Mesodermal cell (in vitro differentiated cells): ENCODE results near the gene APEH.
A peak's percentile ranks its signal among the peaks of the same experiment; 100 is the strongest.

Experiments used
- H3K27ac ChIP-seq: 2 replicates; pipeline ENCODE4 v1.7.0; 2013; ENCODE audit warnings: mild to moderate bottlenecking, low read depth, low read length, moderate library complexity; ENCODE audit not compliant: severe bottlenecking
- H3K36me3 ChIP-seq: 2 replicates; pipeline ENCODE4 v1.7.1; 2013; ENCODE audit warnings: mild to moderate bottlenecking, low read length, moderate library complexity; ENCODE audit not compliant: control insufficient read depth, insufficient read depth
- H3K4me1 ChIP-seq: one replicate; pipeline ENCODE4 v1.7.1; 2013; ENCODE audit warnings: mild to moderate bottlenecking, low read length; ENCODE audit not compliant: insufficient read depth, control insufficient read depth, poor library complexity, severe bottlenecking
- H3K4me3 ChIP-seq: 2 replicates; pipeline ENCODE4 v1.7.0; 2013; ENCODE audit warnings: low read length, control low read depth, mild to moderate bottlenecking; ENCODE audit not compliant: insufficient read depth, poor library complexity, severe bottlenecking; ENCODE audit errors: extremely low read depth
- H3K9me3 ChIP-seq: 2 replicates; pipeline ENCODE4 v1.7.1; 2013; ENCODE audit warnings: mild to moderate bottlenecking, low read length, moderate library complexity; ENCODE audit not compliant: control insufficient read depth
- whole genome bisulfite sequencing, 2 experiments: methylation state at CpG; one replicate each; pipeline ENCODE4 v1.1.5; 2013; ENCODE audit warnings: missing lambda C conversion rate in 2 of 2; ENCODE audit not compliant: insufficient coverage in 2 of 2; 5-methylcytosine and 5-hydroxymethylcytosine counted together

APEH gene

DNA sequence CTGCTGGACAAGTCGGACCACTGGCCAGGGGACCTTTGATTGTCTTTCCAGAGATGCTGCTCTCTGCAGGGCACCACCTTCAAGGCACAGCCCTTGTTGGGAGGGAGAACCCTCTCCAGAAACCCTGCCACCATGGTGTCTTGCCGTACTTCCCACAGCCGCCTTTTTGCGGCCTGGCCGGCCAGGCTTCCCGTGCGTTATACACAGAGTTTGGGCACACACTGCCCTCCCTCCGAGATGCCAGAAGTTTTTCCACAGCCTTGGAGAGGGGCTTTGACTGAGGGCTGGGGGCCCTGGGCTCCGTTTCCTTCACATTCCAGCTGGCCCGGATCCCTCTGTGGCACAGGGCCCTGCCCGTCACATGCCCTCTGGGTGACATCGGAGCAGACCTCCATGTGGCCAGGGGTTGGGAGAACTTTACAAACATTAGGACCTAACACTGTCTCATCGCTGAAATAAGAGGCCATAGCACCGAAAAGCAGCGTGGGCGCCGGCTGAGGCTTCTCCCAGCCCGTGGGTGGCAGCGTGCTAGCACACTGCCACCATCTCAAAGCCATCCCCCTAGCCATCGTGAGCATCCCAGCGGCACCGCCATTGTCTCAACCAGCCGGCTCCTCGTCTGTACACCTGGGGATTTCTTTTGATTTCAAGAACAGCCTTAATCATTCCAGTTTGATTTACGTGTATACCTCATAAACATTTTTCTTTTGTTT, 6.3 kb upstream of the APEH start:
- 91 to 95% methylated on average over 19 to 20 of the region's 25 CpGs for WGBS, 2 experiments
- Histone ChIP-seq H3K27ac (no peak overlapping the region), H3K4me3 (no peak overlapping the region), H3K36me3 (no peaks in the 10 kb centered on the region), H3K9me3 (no peaks in the 10 kb centered on the region), H3K4me1 (peaks cover 20% of the 10 kb centered on the region)

DNA sequence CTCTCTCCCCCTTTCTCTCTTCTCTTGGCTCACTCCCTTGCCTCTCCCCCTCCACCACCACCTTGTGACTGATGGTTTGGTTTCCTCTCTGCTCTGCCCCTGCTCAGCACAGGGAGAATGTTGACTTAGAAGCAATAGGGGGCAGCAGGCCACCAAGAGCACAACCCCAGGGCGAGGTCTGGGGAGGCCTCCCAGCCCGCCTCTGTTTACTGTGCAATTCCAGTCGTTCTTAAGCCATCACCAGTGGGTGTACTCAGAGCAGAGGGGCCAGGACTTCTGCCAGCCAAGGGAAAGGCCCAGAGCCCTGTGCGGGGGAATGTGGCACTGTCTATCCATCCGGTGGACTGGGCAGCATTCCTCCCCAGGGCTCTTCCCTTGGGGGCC, 5.7 kb upstream of the APEH start:
- Histone ChIP-seq H3K27ac (no peak overlapping the region), H3K4me3 (no peak overlapping the region)
- WGBS, 2 experiments: 65 to 82% methylated on average over 5 of the region's 5 CpGs

DNA sequence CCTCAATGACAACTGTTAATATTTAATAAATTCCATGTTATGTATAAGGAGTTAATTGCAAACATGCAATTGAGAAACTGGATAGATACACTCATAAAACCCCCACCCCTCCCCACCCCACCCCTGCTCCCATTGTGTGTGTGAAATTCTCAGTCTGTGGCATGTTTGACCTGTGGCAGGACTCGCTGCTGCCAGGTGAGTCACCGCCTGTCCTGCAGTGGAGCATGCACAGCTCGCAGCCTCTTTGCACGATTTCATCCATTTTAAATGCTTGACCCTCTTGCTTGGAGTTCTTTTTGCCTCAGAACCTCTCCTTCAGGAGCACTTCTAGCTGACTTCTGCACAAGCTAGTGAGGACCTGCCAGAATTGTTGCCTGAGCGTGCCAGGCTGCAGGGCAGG, 5.3 kb upstream of the APEH start:
- WGBS, 2 experiments: 75 to 83% methylated on average over 4 of the region's 5 CpGs
- Histone ChIP-seq H3K4me3 (no peak overlapping the region), H3K4me1 (peaks cover 20% of the 10 kb centered on the region), H3K36me3 (no peaks in the 10 kb centered on the region), H3K9me3 (no peaks in the 10 kb centered on the region), H3K27ac (no peak overlapping the region)

More for the DNA sequence above, 5.7 kb upstream of the APEH start:
- H3K4me1 ChIP-seq: peaks cover 20% of the 10 kb centered on the region
- no peaks in the 10 kb centered on the region for H3K9me3 ChIP-seq
- H3K36me3 ChIP-seq: no peaks in the 10 kb centered on the region

DNA sequence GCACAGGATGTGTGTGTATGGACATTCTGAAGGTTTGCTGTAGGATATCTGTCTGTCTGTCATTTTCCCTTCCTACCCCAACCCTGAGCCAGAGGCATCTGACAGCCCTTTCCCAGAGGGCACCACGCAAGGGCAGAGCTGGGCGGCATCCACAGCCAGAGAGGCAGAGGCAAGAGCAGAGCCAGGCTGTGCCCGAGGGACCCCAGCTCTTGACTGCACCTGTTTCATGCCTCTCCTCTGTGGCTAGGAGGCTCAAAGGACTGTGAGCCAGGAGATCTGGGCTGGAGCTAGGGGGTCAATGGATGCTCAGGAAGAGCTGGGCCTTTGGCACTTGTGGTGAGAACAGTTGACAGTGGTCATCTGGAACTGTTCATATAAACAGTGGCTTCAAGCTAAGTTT, 4.8 kb upstream of the APEH start:
- Histone ChIP-seq H3K4me1 (peaks cover 20% of the 10 kb centered on the region), H3K4me3 (no peak overlapping the region), H3K36me3 (no peaks in the 10 kb centered on the region), H3K9me3 (no peaks in the 10 kb centered on the region), H3K27ac (no peak overlapping the region)
- 75 to 100% methylated on average over 2 to 3 of the region's 3 CpGs for WGBS, 2 experiments

DNA sequence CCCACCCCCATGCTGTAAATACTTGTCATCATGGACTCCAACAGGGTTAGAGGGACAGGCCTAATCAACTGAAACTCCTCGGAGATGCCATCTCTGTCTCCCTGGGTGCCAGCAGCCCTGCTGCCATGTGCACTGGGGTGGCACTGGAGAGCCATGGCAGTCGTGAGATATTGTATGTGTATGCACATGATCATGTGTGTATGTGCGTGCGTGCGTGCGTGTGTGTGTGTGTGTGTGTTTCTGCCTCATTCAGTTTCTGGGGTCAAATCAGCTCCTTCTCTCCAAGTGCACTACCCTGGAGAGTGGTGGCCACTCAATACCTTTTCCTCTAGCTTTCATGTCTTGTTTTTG, 3.2 kb upstream of the APEH start:
- peaks cover 7% of the 10 kb centered on the region for H3K36me3 ChIP-seq
- no peak overlapping the region for H3K4me3 ChIP-seq
- WGBS, 2 experiments: 88 to 100% methylated on average over 2 to 4 of the region's 6 CpGs
- no peak overlapping the region for H3K27ac ChIP-seq
- no peaks in the 10 kb centered on the region for H3K9me3 ChIP-seq
- H3K4me1 ChIP-seq: peaks cover 16% of the 10 kb centered on the region

DNA sequence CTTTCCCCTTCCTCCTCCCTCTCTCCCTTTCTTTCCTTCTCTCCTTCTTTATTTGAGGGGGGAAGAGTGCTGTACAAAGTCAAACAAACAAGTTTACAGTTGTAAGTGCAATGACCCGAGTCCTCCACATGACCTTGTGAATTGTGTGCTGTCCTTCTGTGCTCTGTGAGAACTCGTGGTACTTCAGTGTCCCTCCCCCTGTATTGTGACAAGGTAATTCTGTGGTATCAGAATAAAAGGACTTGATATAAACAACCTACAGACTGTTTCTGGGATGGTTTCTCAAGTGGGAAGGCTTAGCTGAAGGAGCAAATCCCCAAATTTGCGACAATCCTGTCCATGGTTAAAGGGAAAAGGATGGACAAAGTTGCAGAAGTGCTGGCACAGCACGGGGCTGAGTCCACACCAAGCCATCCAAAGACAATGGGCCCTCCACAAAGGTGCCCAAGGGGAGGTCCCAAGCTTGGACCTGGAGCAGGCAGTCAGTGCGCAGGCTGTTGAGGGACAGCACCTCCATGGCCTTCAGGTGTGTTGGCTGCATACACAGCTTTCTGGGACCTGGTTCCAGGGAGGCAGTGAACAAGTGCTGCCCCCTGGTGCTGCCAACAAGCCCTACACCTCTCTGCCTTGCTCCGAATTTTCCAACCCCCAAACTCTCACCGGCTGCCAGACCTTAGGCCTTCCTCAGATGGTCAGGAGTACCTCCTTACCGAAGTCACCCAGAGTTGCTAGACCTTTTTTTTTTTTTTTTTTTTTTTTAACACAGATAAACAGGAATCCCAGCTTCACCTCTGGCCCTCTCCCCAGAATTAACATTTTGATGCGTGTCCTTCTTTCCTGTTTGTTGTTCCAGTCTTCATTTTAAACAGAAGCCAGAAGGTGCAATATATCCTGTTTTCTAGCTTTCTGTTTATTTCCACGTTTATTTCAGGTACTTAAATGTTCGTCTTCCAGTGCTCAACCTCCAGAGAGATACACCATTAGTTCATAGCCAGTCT, 2.6 kb upstream of the APEH start:
- H3K36me3 ChIP-seq: peaks cover 14% of the 10 kb centered on the region
- 51 to 65% methylated on average over 7 to 9 of the region's 11 CpGs for WGBS, 2 experiments

DNA sequence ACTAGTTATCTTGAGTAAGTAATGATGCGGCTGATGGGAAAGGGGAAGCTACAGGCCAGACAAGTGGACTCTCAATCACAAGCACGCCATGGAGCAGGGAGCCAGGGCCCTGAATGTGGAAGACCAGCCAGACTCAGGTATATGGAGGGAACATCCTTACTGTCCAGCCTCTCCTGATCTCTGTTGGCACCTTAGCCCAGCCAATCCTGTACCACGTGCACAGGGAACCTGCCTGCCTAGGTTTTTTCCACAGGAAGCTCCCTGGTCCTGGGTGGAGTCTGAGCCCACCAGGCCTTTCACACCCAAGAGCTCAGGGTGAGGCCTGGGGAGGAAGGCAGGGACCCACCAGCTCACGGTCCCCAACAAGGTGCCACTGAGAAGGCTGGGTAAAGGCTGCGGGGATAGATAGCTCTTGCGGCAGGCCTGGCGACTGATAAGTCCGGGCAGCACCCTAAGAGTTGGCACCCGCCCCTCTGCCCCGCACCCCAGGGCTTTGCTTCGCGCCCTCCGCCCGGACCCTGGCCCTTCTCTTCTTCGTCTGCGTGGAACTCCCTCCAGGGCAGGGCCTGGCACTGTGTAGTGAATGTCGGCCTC, 933 bp upstream of the APEH start:
- WGBS, 2 experiments: 17 to 43% methylated on average over 8 to 16 of the region's 17 CpGs

More for the DNA sequence above, 2.6 kb upstream of the APEH start:
- H3K4me1 ChIP-seq: peaks cover 13% of the 10 kb centered on the region
- H3K9me3 ChIP-seq: no peaks in the 10 kb centered on the region
- no peak overlapping the region for H3K27ac ChIP-seq
- H3K4me3 ChIP-seq: no peak overlapping the region

DNA sequence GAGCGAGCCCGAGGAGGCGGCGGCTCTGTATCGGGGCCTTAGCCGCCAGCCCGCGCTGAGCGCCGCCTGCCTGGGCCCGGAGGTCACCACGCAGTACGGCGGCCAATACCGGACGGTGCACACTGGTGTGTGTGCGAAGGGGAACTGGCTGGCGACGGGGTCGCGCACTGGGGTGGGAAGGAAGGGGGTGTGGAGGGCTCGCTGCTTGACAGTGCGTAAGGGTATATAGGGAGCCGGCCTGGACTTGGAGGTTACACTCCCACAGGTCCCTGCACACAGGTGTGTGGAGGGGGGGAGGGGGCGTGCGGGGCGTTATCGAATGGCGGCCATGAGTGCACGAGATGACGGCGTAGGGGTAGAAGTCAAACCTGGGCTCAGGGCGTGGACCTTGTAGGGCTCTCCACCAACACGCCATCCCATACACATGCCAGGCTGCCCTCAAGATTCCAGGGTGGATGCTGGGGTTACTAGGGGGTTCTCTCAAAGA, 389 bp downstream of the APEH start:
- 0 to 2% methylated on average over 18 to 19 of the region's 34 CpGs for WGBS, 2 experiments
- Histone ChIP-seq H3K9me3 (no peaks in the 10 kb centered on the region), H3K36me3 (peaks cover 43% of the 10 kb centered on the region), H3K27ac (peak overlapping the region; percentile 96), H3K4me1 (no peaks in the 10 kb centered on the region), H3K4me3 (peak overlapping the region; percentile 63)

More for the DNA sequence above, 933 bp upstream of the APEH start:
- Histone ChIP-seq H3K9me3 (no peaks in the 10 kb centered on the region), H3K36me3 (peaks cover 30% of the 10 kb centered on the region), H3K4me1 (peaks cover 10% of the 10 kb centered on the region), H3K4me3 (peak overlapping the region; percentile 63), H3K27ac (peak overlapping the region; percentile 96)

DNA sequence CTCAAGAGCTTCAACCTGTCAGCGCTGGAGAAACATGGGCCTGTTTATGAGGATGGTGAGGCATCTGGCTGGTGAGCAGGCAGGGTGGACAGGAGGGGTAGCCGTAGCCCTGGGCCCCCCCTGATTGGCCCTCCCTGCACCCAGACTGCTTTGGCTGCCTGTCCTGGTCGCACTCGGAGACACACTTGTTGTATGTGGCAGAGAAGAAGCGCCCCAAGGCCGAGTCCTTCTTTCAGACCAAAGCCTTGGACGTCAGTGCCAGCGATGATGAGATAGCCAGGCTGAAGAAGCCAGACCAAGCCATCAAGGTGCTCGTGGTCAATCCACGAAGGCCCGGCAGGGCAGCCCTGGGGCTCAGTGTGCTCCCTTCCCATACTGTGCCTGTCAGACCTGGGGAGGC, 1.8 kb downstream of the APEH start:
- Histone ChIP-seq H3K4me3 (no peak overlapping the region), H3K9me3 (no peaks in the 10 kb centered on the region), H3K4me1 (no peaks in the 10 kb centered on the region), H3K27ac (no peak overlapping the region), H3K36me3 (peaks cover 57% of the 10 kb centered on the region)
- whole genome bisulfite sequencing, 2 experiments: 98 to 100% methylated on average over 10 to 11 of the region's 11 CpGs

DNA sequence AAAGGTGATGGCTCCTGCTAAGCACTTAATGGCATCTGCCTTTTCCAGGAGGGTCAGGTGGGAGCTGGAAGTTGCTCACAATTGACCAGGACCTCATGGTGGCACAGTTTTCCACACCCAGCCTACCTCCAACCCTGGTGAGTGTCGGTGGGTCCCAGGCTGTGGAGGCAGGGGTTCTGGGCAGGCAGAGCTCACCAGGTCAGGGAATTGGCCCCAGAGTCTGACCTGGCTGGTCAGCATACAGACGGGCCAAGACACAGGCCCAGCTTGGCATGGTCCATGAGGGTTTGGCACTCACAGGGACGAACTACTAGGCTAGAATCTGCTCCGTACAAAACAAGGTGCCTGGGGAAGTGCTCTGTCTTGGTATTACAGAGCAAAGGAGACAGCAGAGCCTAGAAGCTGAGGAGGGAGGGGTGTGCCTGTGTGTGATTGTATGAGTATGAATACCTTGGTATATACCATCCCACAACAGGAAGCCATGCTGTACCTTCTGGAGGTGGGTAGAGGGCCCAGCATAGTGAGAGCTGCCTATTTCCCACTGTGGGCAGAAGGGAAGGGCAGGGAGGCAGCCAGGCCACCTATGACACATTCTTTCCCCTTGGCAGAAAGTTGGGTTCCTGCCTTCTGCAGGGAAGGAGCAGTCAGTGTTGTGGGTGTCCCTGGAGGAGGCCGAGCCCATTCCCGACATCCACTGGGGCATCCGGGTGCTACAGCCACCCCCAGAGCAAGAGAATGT, 6.5 kb downstream of the APEH start:
- Histone ChIP-seq H3K36me3 (peaks cover 82% of the 10 kb centered on the region), H3K9me3 (no peaks in the 10 kb centered on the region), H3K4me1 (no peaks in the 10 kb centered on the region), H3K4me3 (no peak overlapping the region), H3K27ac (no peak overlapping the region)
- 91 to 99% methylated on average over 5 to 7 of the region's 7 CpGs for WGBS, 2 experiments
